CD4-positive, alpha-beta T cell treated with Interleukin-12 subunit alpha and Interleukin-12 subunit beta, for 1 hour (primary cell): Measurements from ENCODE around the gene TCERG1L.

Experiments
- DNase-seq: peaks from one replicate; pipeline ENCODE4 v3.0.0-alpha.2; 2020

Gene TCERG1L

GRCh38 chr10:131056091-131056579 is 255.4 kb downstream of the TCERG1L start:
- no peak for DNase-seq

- no peak for DNase-seq
These were observed 256.1 kb downstream of the TCERG1L start for GRCh38 chr10:131055437-131055836.

GRCh38 chr10:131053192-131053591 is 258.3 kb downstream of the TCERG1L start:
- DNase-seq, result no peak

- DNase-seq, result no peak
These were observed 261.3 kb downstream of the TCERG1L start for GRCh38 chr10:131050162-131050766.

GRCh38 chr10:131049016-131049415 is 262.5 kb downstream of the TCERG1L start:
- no peak for DNase-seq

- no peak for DNase-seq
These were observed 262.9 kb downstream of the TCERG1L start for GRCh38 chr10:131048606-131049005.

GRCh38 chr10:131047501-131047900 is 264.0 kb downstream of the TCERG1L start:
- DNase-seq, result no peak

- no peak for DNase-seq
These were observed 265.3 kb downstream of the TCERG1L start for GRCh38 chr10:131046194-131046593.

- no peak for DNase-seq
These were observed 267.0 kb downstream of the TCERG1L start for GRCh38 chr10:131044379-131045111.

- DNase-seq, result no peak
These were observed 268.4 kb downstream of the TCERG1L start for GRCh38 chr10:131043039-131043691.
